Activated naive CD4-positive, alpha-beta T cell treated with Interleukin-2 at 50 U/mL for 16 hours (primary cell): ENCODE results near the gene MECP2.
A peak's percentile ranks its signal among the peaks of the same experiment; 100 is the strongest.

Experiments used
- DNase-seq: peaks from one replicate; pipeline ENCODE4 v3.0.0-alpha.2; 2020

Gene MECP2

GRCh38 chrX:153984351-153985178 lies 113.0 kb downstream of the MECP2 start:
- peak; percentile 52 for DNase-seq

- no peak for DNase-seq
Measured at GRCh38 chrX:153983321-153983801, 114.2 kb downstream of the MECP2 start.

- DNase-seq, result peak; percentile 62
Measured at GRCh38 chrX:153981771-153982533, 115.6 kb downstream of the MECP2 start.

- no peak for DNase-seq
Measured at GRCh38 chrX:153981231-153981630, 116.3 kb downstream of the MECP2 start.

GRCh38 chrX:153980394-153980793 lies 117.1 kb downstream of the MECP2 start:
- peak; percentile 32 for DNase-seq

GRCh38 chrX:153974726-153975286 lies 122.7 kb downstream of the MECP2 start:
- DNase-seq, result no peak

GRCh38 chrX:153974003-153974725 lies 123.4 kb downstream of the MECP2 start:
- no peak for DNase-seq

GRCh38 chrX:153973127-153974002 lies 124.2 kb downstream of the MECP2 start:
- DNase-seq, result no peak

GRCh38 chrX:153972368-153973126 lies 125.0 kb downstream of the MECP2 start, which contains the start of gene TMEM187:
TMEM187 (plus strand) TSS chrX:153972754; CDS start chrX:153982063, 9,309 bp downstream.
- peak; percentile 87 for DNase-seq
